Measurements from ENCODE around the gene CNTRL.

The CNTRL gene

DNA sequence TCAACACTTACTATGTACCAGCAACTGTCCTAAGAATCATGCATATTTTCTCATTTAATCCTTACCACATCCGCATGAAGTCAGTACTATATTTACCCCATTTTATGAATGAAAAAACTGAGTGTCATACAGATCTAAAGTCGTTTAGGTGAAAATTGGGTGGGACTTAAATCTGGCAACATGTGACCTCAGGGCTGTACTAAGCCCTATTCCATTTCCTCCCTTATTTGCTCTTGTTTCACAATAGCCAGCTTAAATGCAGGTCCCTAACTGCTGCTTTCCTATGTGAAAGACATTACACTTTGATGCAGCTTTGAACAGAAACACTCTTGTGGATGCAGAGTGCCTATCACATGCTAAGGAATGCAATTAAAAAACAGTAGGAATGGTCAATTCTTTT is 129.4 kb downstream of the CNTRL start:
- no peak for DNase-seq

- DNase-seq = no peak
Measured at GRCh38 chr9:121204611-121205010, 129.9 kb downstream of the CNTRL start.

DNA sequence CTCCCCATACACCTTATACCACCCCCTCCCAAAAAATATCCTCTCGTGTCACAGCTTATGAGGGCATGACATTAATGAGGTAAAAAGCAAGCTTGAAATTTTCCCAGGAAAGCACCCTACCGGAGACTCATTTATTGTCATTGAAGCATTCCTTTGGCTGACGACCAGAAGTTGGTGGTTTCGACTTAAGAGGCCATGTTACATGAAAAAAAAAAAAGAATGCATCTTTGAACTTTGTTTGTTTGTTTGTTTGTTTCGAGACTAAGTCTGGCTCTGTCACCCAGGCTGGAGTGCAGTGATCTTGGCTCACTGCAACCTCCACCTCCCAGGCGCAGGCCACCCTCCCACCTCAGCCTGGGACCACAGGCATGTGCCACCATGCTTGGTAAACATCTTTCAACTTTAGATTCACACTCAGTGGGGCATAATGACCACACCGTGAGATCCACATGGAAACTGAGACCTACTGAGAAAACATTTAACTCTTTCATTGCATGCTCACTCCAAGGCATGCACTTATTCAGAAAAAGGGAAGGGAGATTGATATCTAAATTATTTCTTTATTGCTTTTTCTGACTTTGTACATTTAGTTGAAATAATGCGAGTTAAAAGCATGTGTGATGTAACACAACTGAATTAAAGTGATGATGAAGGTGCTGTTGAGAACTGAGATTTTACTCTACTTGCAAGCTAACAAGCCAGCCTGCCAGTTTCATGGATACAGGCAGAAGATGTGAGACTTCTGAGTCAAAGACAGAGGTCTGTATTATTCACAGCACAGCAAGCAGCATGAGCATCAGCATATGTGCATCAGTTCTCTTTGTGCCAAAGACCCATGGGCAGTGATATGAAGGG is 132.0 kb downstream of the CNTRL start:
- peak; percentile 56 for DNase-seq

DNA sequence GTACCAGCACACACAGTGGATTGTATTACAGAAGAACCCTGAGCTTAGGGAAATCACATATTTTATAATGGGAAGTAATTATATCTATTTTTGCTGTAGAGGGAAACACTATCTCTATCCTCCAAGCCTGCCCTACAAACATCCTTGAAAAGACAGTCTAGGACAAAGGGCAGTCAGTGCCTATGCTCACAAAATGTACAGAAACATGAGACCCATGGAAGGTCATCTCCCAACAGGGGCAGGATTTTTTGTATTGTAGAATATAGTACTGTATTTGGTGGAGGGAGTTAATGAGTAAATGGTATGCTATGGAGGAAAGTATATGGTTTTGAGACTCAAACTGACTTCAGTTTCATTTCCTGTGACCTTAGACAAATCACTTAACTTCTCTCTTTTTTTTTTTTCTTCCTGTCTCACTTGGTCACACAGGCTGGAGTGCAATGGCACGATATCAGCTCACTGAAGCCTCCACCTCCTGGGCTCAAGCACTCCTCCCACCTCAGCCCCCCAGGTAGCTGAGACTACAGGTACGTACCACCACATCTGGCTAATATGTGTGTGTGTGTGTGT is 132.7 kb downstream of the CNTRL start:
- DNase-seq = no peak

DNA sequence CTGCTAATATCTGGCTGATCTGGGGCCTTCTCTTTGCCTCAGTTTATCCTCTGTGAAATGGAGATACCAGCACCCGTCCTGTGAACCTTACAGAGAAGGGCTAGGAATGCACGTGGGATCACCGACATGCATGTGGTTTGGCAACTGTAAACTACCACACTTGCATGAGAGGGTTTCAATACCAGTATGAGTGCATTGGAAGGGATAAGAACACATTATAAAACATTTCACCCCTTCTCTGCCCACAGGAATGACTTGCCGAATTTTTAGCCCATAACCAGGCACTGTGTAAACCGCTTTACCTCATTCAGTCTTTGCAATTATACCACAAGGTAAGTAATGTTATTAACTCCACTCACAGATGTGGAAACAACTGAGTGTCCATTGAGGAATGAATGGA is 135.8 kb downstream of the CNTRL start:
- DNase-seq = no peak

- DNase-seq = peak; percentile 86
Measured at GRCh38 chr9:121213136-121213806, 138.5 kb downstream of the CNTRL start.

DNA sequence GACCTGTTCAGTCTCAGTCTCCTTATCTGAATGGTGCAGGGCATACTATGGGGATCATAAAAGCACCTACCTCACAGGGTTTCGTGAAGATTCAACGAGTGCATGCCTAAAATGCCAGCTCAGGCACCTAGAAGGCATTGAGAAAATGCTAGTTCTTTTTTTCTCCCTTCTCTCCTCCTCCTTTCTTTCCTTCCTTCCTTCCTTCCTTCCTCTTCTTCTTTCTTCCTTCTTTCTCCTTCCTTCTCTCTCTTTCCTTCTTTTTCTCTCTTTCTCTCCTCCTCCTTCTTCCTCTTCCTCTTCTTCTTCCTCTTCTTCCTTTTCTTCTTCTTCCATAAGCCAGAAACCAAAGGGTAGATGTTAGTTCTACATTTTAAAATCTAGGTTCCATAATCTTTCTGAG is 139.2 kb downstream of the CNTRL start:
- DNase-seq = no peak

GRCh38 chr9:121216271-121216805 is 141.6 kb downstream of the CNTRL start:
- no peak for DNase-seq

DNA sequence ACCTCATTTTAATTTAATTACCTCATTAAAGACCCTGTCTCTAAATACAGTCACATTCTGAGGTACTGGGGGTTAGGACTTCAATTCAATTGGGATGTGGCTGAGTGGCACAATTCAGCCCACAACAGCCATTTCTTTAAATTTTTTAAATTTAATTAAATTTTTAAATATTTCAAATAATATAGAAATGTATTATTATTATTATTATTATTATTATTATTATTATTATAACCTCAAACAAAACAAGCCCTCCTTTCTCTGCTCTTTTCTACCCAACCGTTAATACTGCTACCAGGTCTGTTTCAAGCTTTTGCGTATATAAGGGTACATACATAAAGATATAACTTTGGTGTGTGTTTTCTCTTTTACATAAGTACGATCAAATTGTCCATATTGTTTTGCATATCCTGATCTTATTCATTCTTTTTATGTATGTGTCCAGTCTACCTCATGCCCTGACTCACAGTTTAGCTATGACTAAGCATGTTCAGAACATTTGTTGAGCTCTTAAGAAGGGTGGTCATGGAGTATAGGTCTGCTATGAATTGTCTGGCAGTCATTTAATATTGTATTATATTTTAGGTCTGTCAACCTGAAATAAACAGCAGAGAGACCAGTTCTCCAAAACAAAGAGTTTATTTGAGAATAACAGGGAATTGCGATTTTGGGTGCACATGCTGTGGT is 143.0 kb downstream of the CNTRL start:
- DNase-seq = peak; percentile 65

DNA sequence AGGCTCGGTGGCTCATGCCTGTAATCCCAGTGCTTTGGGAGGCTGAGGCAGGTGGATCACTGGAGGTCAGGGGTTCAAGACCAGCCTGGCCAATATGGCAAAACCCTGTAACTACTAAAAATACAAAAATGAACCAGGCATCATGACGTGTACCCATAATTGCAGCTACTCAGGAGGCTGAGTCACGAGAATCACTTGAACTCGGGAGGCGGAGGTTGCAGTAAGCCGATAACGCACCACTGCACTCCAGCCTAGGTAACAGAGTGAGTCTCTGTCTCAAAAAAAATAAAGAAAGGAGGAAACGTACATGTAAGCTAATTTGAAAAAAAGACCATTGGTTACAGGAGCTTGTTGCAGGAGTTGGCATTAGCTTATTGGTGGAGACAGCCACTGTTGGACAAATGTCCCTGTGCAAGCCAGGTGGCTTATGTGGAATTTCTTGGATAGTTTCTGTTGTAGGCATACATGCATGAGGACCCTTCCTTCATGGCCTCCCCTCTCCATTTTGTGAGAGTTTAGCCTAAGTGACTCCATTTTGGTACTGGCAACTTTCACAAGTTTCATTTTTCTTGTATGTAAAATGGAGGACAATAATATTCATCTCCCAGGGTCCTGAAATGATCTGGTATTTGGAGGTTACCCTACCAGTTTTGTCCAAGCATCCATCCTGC is 143.7 kb downstream of the CNTRL start:
- DNase-seq = no peak

GRCh38 chr9:121219530-121219929 is 144.8 kb downstream of the CNTRL start:
- no peak for DNase-seq

- DNase-seq = no peak
Measured at GRCh38 chr9:121220996-121221663, 146.4 kb downstream of the CNTRL start.

DNA sequence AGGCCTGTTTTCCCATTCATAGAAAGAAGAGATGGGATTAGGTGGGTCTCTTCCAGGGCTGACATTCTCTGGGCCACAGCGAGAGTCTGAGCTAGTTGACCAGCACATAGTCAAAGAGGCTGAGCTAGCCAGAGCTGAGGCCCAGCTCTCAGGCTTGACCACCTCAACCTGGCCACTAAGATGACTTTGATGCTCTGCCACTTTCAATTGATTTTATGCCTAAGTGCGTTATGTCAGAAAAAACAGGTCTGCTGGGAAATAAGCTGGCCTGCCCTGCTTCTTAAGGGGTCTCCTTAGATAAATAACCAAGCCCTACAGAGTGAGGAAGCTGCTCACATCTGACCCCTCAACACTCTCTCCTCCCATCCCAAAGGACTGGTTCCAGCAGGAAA is 146.9 kb downstream of the CNTRL start:
- no peak for DNase-seq

GRCh38 chr9:121222524-121223171 is 147.9 kb downstream of the CNTRL start:
- DNase-seq = peak; percentile 62

- no peak for DNase-seq
Measured at GRCh38 chr9:121225240-121225639, 150.5 kb downstream of the CNTRL start.

DNA sequence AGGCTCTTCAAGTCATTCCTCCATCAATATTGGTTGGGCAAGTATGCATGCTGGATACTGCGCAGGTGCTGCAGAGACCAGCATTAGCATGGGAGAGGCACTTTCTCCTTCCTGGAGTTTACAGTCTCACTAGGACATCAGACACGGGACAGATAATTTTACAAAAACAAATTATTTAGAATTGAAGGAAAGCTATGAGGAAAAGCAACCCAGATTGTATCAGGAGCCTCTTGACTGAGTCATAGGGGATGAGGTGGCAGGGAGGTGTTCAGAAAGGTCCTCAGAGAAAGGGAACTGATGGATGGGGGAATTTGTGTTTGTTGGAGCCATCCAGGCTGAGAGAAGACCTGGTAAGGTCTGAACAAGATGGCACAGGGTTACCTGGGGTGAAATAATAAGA is 151.4 kb downstream of the CNTRL start:
- DNase-seq = peak; percentile 37

Measured in fibroblast of skin of back (primary cell).